Loucy (cell line): ENCODE data around the gene PYCARD.

ENCODE experiments used
- H2AFZ ChIP-seq: fragments of 200-600 bp; sonication (generic); 2 replicates; pipeline ENCODE4 v1.6.0; 2016; ENCODE audit warnings: antibody characterized with exemption, mild to moderate bottlenecking, low read length, moderate library complexity
- H3F3A ChIP-seq: fragments of 200-600 bp; 2 replicates; pipeline ENCODE4 v1.6.0; 2016; ENCODE audit warnings: antibody characterized with exemption, low read depth, mild to moderate bottlenecking
- H3K27me3 ChIP-seq: fragments of 200-600 bp; sonication (generic); 2 replicates; pipeline ENCODE4 v1.6.1; 2014; ENCODE audit warnings: low read length, mild to moderate bottlenecking; ENCODE audit not compliant: insufficient read depth, poor library complexity, severe bottlenecking
- H3K36me3 ChIP-seq: fragments of 200-600 bp; sonication (generic); 2 replicates; pipeline ENCODE4 v1.6.1; 2016; ENCODE audit warnings: low read length; ENCODE audit not compliant: insufficient read depth
- H3K4me1 ChIP-seq: fragments of 200-600 bp; sonication (generic); 2 replicates; pipeline ENCODE4 v1.5.1; 2014; ENCODE audit warnings: low read length, mild to moderate bottlenecking; ENCODE audit not compliant: insufficient read depth, poor library complexity, severe bottlenecking
- H3K4me2 ChIP-seq: fragments of 200-600 bp; sonication (generic); 2 replicates; pipeline ENCODE4 v1.6.0; 2014; ENCODE audit warnings: antibody characterized with exemption, low read length, low read depth, mild to moderate bottlenecking; ENCODE audit not compliant: poor library complexity, severe bottlenecking
- H3K4me3 ChIP-seq: fragments of 200-600 bp; sonication (generic); 2 replicates; pipeline ENCODE4 v1.5.1; 2014; ENCODE audit warnings: low read length, mild to moderate bottlenecking, mixed read lengths; ENCODE audit not compliant: poor library complexity, severe bottlenecking
- H3K79me2 ChIP-seq: fragments of 200-600 bp; sonication (generic); 2 replicates; pipeline ENCODE4 v1.6.1; 2014; ENCODE audit warnings: low read length; ENCODE audit not compliant: insufficient read depth
- H3K9ac ChIP-seq: fragments of 200-600 bp; sonication (generic); 2 replicates; pipeline ENCODE4 v1.6.0; 2014; ENCODE audit warnings: mild to moderate bottlenecking, low read depth, low read length, moderate library complexity; ENCODE audit not compliant: poor library complexity, severe bottlenecking
- H3K9me2 ChIP-seq: fragments of 200-600 bp; sonication (generic); replicated peaks from 2 replicates; pipeline ENCODE4 v1.6.1; 2016; ENCODE audit warnings: low read depth, low read length, mixed read lengths
- H3K9me3 ChIP-seq: fragments of 200-600 bp; sonication (generic); 2 replicates; pipeline ENCODE4 v1.6.1; 2014; ENCODE audit warnings: mild to moderate bottlenecking, antibody characterized with exemption, low read length, low read depth; ENCODE audit not compliant: insufficient read depth
- H4K20me1 ChIP-seq: fragments of 200-600 bp; sonication (generic); 2 replicates; pipeline ENCODE4 v1.6.0; 2014; ENCODE audit warnings: antibody characterized with exemption, low read length, mild to moderate bottlenecking; ENCODE audit not compliant: insufficient read depth, poor library complexity, severe bottlenecking
- EZH2phosphoT487 ChIP-seq: fragments of 200-600 bp; IDR thresholded peaks from 2 replicates; pipeline ENCODE4 v1.6.1; 2018; ENCODE audit warnings: antibody characterized with exemption, mild to moderate bottlenecking, moderate library complexity, borderline replicate concordance
- TF ChIP-seq, protein P1 (sequence below): fragments of 200-600 bp; sonication (generic); conservative IDR thresholded peaks from 2 replicates; pipeline ENCODE4 v1.5.1; 2014; ENCODE audit warnings: mild to moderate bottlenecking, antibody characterized with exemption, low read length

PYCARD gene

DNA sequence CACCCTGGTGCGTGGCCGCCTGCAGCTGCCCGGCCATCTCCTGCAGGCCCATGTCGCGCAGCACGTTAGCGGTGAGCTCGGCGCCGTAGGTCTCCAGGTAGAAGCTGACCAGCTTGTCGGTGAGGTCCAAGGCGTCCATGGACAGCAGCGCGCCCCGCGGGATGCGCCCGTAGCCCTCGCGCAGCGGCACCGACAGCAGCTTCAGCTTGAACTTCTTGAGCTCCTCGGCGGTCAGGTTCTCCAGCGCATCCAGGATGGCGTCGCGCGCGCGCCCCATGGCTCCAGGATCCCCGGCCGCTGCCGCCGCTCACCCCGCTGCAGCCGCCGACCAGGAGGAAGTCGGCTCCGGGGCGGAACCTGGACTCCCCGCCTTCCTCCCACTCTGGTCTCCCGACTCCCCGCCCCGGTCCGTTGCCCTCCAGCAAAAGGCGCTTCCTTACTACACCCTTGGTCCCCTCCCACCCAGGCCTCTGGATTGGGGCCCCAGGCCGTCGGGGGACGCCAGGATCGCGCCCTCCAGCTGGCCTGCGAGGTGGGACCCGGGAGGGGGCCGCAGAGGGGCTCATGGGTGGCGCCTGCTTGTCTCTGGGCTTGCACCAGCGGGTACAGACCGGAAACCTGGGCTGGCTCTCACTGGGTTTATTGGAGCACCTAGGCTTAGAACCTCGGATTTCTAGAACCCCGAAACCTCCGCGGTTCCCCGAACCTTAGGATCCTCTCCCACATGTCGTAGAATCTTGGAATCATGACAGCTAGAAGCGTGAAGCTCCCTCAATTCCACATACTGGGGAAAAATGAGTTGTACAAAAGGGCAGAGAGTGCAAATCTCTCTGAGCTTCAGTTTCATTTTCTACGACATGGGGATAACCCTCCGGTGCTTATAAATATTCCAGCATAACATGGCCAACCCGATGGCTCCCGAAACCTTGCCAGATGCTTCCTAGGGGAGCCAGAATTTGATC is at the start of gene PYCARD:
TSS of gene PYCARD (minus strand) at position 347 of the 962 bp plus-strand sequence. CDS start at position 277, 70 bp downstream.
- Histone ChIP-seq H3K36me3 (peaks cover 14% of the 10 kb centered on the region; the same call in 1 of the 2 replicates), H3K4me1 (no peaks in the 10 kb centered on the region), H3K9me2 (no peaks in the 10 kb centered on the region), H3K79me2 (no peaks in the 10 kb centered on the region), H3K9me3 (no peaks in the 10 kb centered on the region), H2AFZ (no peak within 1 kb of the TSS), H4K20me1 (peaks cover 17% of the 10 kb centered on the region), H3K4me3 (peak within 1 kb of the TSS; percentile 51), H3F3A (no peaks in the 10 kb centered on the region; the same call in 1 of the 2 replicates), H3K4me2 (peak within 1 kb of the TSS; percentile 10), H3K27me3 (no peaks in the 10 kb centered on the region), H3K9ac (no peak within 1 kb of the TSS)
- TF ChIP-seq EZH2phosphoT487 = no peak
- TF ChIP-seq, protein P1, sequence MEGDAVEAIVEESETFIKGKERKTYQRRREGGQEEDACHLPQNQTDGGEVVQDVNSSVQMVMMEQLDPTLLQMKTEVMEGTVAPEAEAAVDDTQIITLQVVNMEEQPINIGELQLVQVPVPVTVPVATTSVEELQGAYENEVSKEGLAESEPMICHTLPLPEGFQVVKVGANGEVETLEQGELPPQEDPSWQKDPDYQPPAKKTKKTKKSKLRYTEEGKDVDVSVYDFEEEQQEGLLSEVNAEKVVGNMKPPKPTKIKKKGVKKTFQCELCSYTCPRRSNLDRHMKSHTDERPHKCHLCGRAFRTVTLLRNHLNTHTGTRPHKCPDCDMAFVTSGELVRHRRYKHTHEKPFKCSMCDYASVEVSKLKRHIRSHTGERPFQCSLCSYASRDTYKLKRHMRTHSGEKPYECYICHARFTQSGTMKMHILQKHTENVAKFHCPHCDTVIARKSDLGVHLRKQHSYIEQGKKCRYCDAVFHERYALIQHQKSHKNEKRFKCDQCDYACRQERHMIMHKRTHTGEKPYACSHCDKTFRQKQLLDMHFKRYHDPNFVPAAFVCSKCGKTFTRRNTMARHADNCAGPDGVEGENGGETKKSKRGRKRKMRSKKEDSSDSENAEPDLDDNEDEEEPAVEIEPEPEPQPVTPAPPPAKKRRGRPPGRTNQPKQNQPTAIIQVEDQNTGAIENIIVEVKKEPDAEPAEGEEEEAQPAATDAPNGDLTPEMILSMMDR = no peak

DNA sequence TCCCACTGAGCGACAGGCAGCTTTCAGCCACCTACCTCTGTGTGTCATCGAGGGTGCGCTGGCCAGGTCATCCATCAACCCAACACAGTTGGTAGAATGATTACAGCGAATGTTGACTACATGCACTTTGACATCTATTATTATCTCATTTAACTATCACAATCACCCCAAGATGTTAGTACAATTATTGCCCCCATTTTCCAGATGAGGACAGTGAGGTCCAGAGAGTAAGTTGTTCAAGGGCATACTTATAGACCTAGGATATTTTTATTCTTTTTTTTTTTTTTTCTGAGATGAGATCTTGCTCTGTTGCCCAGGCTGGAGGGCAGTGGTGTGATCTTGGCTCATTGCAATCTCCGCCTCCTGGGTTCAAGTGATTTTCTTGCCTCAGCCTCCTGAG is 48.9 kb upstream of the PYCARD start:
- no peak overlapping the region for H3K9ac ChIP-seq
- H3K4me3 ChIP-seq = no peak overlapping the region
- no peaks in the 10 kb centered on the region for H4K20me1 ChIP-seq
- no peaks in the 10 kb centered on the region for H3K79me2 ChIP-seq
- no peaks in the 10 kb centered on the region for H3K9me3 ChIP-seq
- no peaks in the 10 kb centered on the region for H3F3A ChIP-seq
- TF ChIP-seq, protein P1 = no peak
- no peak for TF ChIP-seq EZH2phosphoT487
- no peaks in the 10 kb centered on the region for H3K9me2 ChIP-seq
- no peak overlapping the region for H2AFZ ChIP-seq
- H3K4me1 ChIP-seq = no peaks in the 10 kb centered on the region
- no peaks in the 10 kb centered on the region for H3K36me3 ChIP-seq
- H3K27me3 ChIP-seq = no peaks in the 10 kb centered on the region
- no peak overlapping the region for H3K4me2 ChIP-seq

DNA sequence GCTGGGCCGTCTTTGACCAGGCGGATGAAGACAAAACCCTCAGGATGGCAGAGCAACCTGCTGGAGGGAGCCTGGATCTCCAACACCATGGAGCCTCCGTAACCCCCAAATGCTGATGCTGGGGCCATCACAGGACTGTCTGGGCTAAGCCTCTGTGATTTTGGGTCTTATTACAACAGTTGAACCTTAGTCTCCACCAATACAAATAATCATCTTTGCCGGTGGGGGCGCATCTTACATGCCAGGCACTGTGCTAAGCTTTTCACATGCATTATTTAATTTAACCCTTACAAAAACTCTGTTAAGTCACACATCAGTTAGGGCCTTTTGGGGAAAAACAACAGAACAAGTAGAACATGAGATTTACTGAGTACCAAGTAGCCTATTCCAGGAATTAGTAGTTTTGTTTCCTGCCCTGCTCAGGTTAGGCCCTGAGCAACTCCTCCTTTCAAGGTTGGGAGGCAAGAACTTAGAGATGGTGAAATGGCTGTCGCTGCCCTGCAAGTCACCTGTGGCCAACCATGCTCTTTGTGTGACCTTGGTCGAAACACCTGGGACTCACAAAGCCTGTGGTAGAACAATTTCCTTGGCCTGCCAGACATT is 48.3 kb upstream of the PYCARD start:
- H3K4me3 ChIP-seq = no peak overlapping the region
- H3K9me3 ChIP-seq = no peaks in the 10 kb centered on the region
- H3F3A ChIP-seq = no peaks in the 10 kb centered on the region
- no peaks in the 10 kb centered on the region for H3K79me2 ChIP-seq
- no peaks in the 10 kb centered on the region for H4K20me1 ChIP-seq
- no peaks in the 10 kb centered on the region for H3K9me2 ChIP-seq
- no peak overlapping the region for H3K4me2 ChIP-seq
- no peak overlapping the region for H3K9ac ChIP-seq
- no peaks in the 10 kb centered on the region for H3K4me1 ChIP-seq
- H2AFZ ChIP-seq = no peak overlapping the region
- no peak for TF ChIP-seq EZH2phosphoT487
- TF ChIP-seq, protein P1 = no peak
- no peaks in the 10 kb centered on the region for H3K36me3 ChIP-seq
- no peaks in the 10 kb centered on the region for H3K27me3 ChIP-seq
